ENCODE data around the gene UBE2E3.

GRCh38 chr2:181054256-181054655 is 73.9 kb downstream of the UBE2E3 start:
- TF ChIP-seq CTCF (IDR thresholded peaks at IDR 0.05; ENCODE audit: borderline replicate concordance, extremely low read depth, low read length, poor library complexity, severe bottlenecking): no peak
- TF ChIP-seq EZH2 (IDR thresholded peaks at IDR 0.05; ENCODE audit: borderline replicate concordance, low read depth, low read length, severe bottlenecking): no peak
